Activated CD8-positive, alpha-beta memory T cell treated with anti-CD3 and anti-CD28 coated beads, Interleukin-2, amount 50 U/mL, for 1 hour (primary cell): ENCODE data around the gene AKR1A1.
A peak's percentile ranks its signal among the peaks of the same experiment; 100 is the strongest.
"Not testable (repeated sequence)": the region's sequence is repeated elsewhere in the genome, so short reads cannot be mapped to it uniquely, and the experiment has no call there.

ENCODE experiments used
- DNase-seq: peaks from one replicate; pipeline ENCODE4 v3.0.0-alpha.2; 2020; ENCODE audit errors: extremely low read depth

The AKR1A1 gene

GRCh38 chr1:45569962-45570581 is 19.4 kb downstream of the AKR1A1 start:
- DNase-seq, result peak; percentile 36

DNA sequence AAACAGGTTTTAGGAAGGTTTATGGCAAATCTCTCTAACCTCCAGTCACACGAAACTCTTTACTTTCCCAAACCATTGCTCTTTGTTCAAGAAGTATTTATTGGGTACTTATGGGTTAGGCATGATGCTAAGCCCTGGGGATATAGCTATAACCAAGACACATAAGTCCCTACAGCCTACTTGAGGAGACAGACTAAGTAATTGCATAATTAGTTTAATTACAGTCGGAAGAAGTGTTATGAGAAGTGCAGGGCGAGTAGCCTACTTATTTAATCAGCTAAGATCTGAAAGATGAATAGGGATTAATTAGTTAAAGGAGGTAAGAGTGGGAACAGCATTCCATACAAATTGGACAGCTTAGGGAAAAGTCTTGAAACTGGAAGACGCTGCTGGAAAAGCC is 20.0 kb downstream of the AKR1A1 start:
- no peak for DNase-seq

- DNase-seq, result no peak
Observed at GRCh38 chr1:45573231-45573804, 22.7 kb downstream of the AKR1A1 start.

- DNase-seq, result no peak
Observed at GRCh38 chr1:45574105-45574626, 23.5 kb downstream of the AKR1A1 start.

GRCh38 chr1:45583264-45583665 is 32.6 kb downstream of the AKR1A1 start:
- peak; percentile 86 for DNase-seq

- DNase-seq, result peak; percentile 74
Observed at GRCh38 chr1:45583666-45584350, 33.2 kb downstream of the AKR1A1 start, which contains the start of gene NASP. TSS of gene NASP (plus strand) at chr1:45584041. CDS start at chr1:45584147, 106 bp downstream.

- peak; percentile 58 for DNase-seq
Observed at GRCh38 chr1:45584351-45585109, 33.9 kb downstream of the AKR1A1 start.

DNA sequence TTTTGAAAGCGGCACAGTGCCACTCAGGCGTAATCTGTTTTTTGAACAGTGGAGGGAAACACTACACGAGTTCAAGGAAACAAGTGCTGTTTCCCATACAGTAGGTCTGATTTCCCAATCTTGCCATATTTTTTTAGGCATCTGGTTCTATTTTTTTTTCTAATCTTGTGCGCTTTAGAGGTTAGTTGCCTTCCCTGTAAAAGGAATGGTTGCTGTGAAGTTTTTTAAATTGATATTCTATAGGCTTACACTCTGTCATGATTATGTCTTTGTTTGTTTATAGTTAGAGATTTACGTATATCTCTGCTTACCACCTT is 34.4 kb downstream of the AKR1A1 start:
- no peak for DNase-seq

DNA sequence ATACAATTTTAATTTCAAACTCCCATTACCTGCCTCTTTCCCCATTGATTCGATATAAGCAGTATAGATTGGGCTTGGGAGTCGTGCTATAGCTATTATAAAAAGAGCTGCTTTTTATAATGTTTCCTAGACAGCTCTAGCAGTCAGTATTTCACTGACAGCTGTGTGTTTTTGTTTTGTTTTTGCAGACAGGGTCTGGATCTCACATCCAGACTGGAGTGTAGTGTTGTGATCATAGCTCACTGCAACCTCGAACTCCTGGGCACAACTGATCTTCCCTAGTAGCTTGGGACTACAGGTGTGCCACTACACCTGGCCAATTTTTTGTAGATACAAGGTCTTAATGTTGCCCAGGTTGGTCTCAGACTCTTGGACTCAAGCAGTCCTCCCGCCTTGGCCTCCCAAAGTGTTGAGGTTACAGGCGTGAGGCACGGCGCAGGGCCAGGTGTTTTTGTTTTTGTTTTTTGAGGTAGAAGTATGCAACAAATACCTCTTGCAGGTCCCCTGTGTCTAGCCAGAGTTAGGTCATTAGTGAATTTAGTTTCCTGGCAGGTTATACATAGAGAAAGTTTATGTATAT is 35.0 kb downstream of the AKR1A1 start:
- no peak for DNase-seq

DNA sequence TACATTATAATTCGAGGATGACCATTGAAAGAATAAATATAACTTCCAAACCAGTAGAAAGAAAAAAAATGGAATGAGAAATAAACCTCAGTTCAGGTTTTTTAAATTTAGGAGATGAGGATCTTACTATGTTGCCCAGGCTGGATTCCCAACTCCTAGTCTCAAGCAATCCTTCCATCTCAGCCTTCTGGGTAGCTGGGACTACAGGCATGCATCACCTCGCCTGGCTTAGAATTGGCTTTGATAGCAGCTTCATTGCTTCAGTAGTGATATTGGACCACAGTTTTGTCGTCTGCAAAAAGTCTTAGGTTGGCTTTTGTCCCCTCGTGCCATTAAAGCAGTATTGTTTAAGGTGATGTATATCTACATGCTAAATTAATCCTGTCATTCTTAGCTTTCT is 36.1 kb downstream of the AKR1A1 start:
- DNase-seq, result no peak

DNA sequence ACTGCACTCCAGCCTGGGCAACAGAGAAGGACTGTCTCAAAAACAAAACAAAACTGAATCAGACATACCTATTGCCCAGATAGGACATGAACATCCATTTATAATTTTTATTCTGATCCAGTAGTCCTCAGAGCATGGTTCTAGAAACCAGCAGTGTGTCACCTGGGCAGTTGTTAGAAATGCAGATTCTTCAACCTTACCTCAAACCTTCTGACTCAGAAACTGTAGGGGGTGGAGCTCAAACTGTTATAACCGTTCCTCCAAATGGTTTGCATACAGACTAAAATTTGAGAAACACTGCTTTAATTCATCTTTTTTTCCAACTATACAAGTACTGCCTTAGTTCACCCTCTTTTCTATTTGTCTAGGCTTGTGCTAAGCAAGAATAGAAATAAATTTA is 39.2 kb downstream of the AKR1A1 start:
- DNase-seq, result no peak

DNA sequence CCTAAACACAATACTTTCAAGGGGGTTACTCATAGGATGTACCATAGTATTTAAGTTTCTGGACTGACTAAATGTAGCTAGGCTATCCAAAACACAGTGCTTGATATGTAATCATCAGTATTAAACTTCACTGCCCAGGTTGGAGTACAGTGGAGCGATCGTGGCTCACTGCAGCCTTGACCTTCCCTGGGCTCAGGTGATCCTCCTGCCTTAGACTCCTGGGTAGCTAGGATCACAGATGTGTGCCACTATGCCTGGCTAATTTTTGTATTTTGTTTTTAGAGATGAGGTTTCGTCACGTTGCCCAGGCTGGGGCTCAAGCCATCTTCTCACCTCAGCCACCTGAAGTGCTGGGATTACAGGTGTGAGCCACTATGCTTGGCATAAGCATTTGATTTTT is 43.8 kb downstream of the AKR1A1 start:
- no peak for DNase-seq

- not testable (repeated sequence) for DNase-seq
Observed at GRCh38 chr1:45596765-45597164, 46.1 kb downstream of the AKR1A1 start.

DNA sequence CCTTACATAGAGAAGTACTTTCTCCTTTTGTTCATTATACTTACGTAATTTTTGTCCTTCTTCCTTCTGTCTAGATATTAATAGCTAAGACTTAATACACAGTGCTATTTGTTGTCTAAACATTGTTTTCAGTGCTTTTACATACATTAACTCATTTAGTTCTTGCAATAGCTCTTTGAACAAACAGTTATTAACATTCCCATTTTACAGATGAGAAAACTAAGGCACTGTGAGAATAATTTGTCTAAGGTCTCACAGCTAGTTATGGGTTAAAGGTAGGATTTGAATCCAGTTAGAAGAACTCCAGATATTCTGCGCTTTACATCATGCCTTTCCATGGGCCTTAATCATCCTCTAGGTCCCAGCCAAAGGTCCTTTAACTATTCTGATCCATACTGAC is 53.6 kb downstream of the AKR1A1 start:
- DNase-seq, result no peak

- DNase-seq, result no peak
Observed at GRCh38 chr1:45607404-45608074, 56.9 kb downstream of the AKR1A1 start.

- DNase-seq, result no peak
Observed at GRCh38 chr1:45608175-45609156, 57.8 kb downstream of the AKR1A1 start.

- DNase-seq, result no peak
Observed at GRCh38 chr1:45610589-45611226, 60.1 kb downstream of the AKR1A1 start.

GRCh38 chr1:45612941-45613579 is 62.4 kb downstream of the AKR1A1 start:
- no peak for DNase-seq

GRCh38 chr1:45615885-45616284 is 65.3 kb downstream of the AKR1A1 start:
- DNase-seq, result no peak
